HFF-Myc (cell line): Measurements from ENCODE around the gene GALNT15.

ENCODE experiments used
- DNase-seq: peaks from one replicate; pipeline ENCODE4 v3.0.0-alpha.2; 2011; ENCODE audit warnings: low read depth; ENCODE audit errors: extremely low read depth
- H3K4me3 ChIP-seq: replicated peaks from 2 replicates; pipeline ENCODE4 v1.5.1; 2011; ENCODE audit warnings: low read depth, mild to moderate bottlenecking, control low read depth, low read length
- CTCF ChIP-seq: IDR thresholded peaks from 2 replicates; pipeline ENCODE4 v1.5.1; 2012; ENCODE audit warnings: mild to moderate bottlenecking, low read depth, low read length, control low read depth; ENCODE audit errors: missing control alignments

GALNT15 gene

GRCh38 chr3:16134173-16134928, 40.1 kb upstream of the GALNT15 start:
- DNase-seq = no peak
- no peak for TF ChIP-seq CTCF
- H3K4me3 ChIP-seq = no peak overlapping the region

GRCh38 chr3:16136055-16136454, 38.4 kb upstream of the GALNT15 start:
- TF ChIP-seq CTCF = no peak
- H3K4me3 ChIP-seq = no peak overlapping the region
- no peak for DNase-seq

GRCh38 chr3:16137044-16137443, 37.4 kb upstream of the GALNT15 start:
- no peak for TF ChIP-seq CTCF
- DNase-seq = no peak
- no peak overlapping the region for H3K4me3 ChIP-seq

GRCh38 chr3:16137977-16138376, 36.5 kb upstream of the GALNT15 start:
- no peak for TF ChIP-seq CTCF
- DNase-seq = no peak
- H3K4me3 ChIP-seq = no peak overlapping the region

- no peak for TF ChIP-seq CTCF
- H3K4me3 ChIP-seq = no peak overlapping the region
- no peak for DNase-seq
Observed at GRCh38 chr3:16140116-16140893, 34.2 kb upstream of the GALNT15 start.

GRCh38 chr3:16140894-16141285, 33.6 kb upstream of the GALNT15 start:
- no peak overlapping the region for H3K4me3 ChIP-seq
- DNase-seq = no peak
- TF ChIP-seq CTCF = no peak
